Testis (tissue), 3 donors: ENCODE measurements around the gene TWIST1. TPM values are rescaled to one million over a fixed set of nuclear protein-coding genes. Genes with fewer than 3 reads are reported as not detected.

Experiments used
- DNase-seq: peaks from one replicate; pipeline ENCODE4 v3.0.0-alpha.2; 2019
- H3K27ac ChIP-seq, 2 donors: fragments of 200-600 bp; sonication (generic); one replicate each; pipeline ENCODE4 v1.5.1; 2019
- H3K27me3 ChIP-seq: fragments of 200-600 bp; sonication (generic); one replicate; pipeline ENCODE4 v1.5.1; 2019
- H3K36me3 ChIP-seq: fragments of 200-600 bp; sonication (generic); one replicate; pipeline ENCODE4 v1.5.1; 2017; ENCODE audit warnings: low read depth; ENCODE audit errors: missing control alignments
- H3K4me1 ChIP-seq: fragments of 200-600 bp; sonication (generic); one replicate; pipeline ENCODE4 v1.5.1; 2019
- H3K4me3 ChIP-seq, 2 donors: fragments of 200-600 bp; sonication (generic); one replicate each; pipeline ENCODE4 v1.5.1; 2017 to 2019
- H3K9me3 ChIP-seq: fragments of 200-600 bp; sonication (generic); one replicate; pipeline ENCODE4 v1.5.1; 2017
- CTCF ChIP-seq, 3 experiments: fragments of 450-650 bp in 2 of 3; fragments of 200-600 bp in 1 of 3; sonication (generic) in 1 of 3; IDR thresholded peaks; one replicate each; pipeline ENCODE4 v1.5.1; 2016 to 2019; ENCODE audit warnings: antibody characterized with exemption in 3 of 3, mild to moderate bottlenecking in 2 of 3, moderate library complexity in 1 of 3
- POLR2A ChIP-seq: fragments of 450-650 bp; IDR thresholded peaks from one replicate; pipeline ENCODE4 v1.6.1; 2017; ENCODE audit warnings: antibody characterized with exemption, mild to moderate bottlenecking, moderate library complexity
- WGBS, 2 donors: methylation state at CpG; one replicate each; pipeline ENCODE4 v1.1.5; 2018; 5-methylcytosine and 5-hydroxymethylcytosine counted together
- intact Hi-C: fragments of 100-400 bp; cut with DNase I; formaldehyde crosslinking; loops from one replicate; pipeline ENCODE4 v1.15.1; 2023; ENCODE audit warnings: low total_unique reads
- polyA plus RNA-seq: library from polyadenylated mRNA; stranded (reverse); fragments of 350-450 nt; fragmentation: Illumina TruSeq; extraction: RNeasy Lipid Tissue Mini Kit (QIAGEN cat#74804); gene quantifications from one replicate; pipeline ENCODE4 v1.2.3, GENCODE V29; 2014; ENCODE audit warnings: low read depth, low replicate concordance; ENCODE audit not compliant: insufficient read depth
- total RNA-seq, 2 donors: library from RNA; depleted of rRNA; stranded (reverse); fragments of >200 nt; gene quantifications; one replicate each; pipeline ENCODE4 v1.2.3, GENCODE V29; 2016

TWIST1 gene
- total and polyA plus RNA-seq, 3 donors from 2014 or later: 5.2 to 22.5 (median 11.7) TPM

GRCh38 chr7:19079066-19079465 is 38.4 kb downstream of the TWIST1 start:
- Histone ChIP-seq H3K9me3 (no peaks in the 10 kb centered on the region), H3K27me3 (no peaks in the 10 kb centered on the region), H3K27ac (no peak overlapping the region), H3K4me1 (no peaks in the 10 kb centered on the region), H3K36me3 (no peaks in the 10 kb centered on the region), H3K4me3 (no peak overlapping the region)
- 85 to 88% methylated on average over 4 of the region's 4 CpGs for WGBS, 2 donors
- intact Hi-C loops: no loop called here
- TF ChIP-seq POLR2A (no peak), CTCF (IDR thresholded peaks at IDR 0.05) (no peak)
- DNase-seq: no peak

DNA sequence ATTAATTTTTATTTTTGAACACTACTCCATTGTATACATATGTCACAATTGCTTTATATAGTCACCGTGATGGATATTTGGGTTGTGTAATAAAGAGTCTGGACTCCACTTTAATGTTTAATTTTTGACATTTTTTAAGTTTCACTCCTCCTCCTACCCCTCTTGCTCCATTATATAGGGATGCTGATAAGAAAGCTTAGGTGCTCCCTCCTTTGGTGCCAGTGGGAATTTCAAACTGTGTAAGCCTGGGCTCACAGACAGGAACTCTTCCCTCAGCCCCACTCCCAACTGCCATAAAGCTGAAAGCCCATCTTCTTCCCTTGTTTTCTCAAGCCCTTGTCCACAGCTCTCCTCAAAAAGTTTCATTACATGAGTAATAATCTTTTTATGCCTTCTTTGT is 47.6 kb downstream of the TWIST1 start:
- H3K27me3 ChIP-seq: no peaks in the 10 kb centered on the region
- no peaks in the 10 kb centered on the region for H3K4me1 ChIP-seq
- TF ChIP-seq CTCF (IDR thresholded peaks at IDR 0.05) (no peak), POLR2A (no peak)
- H3K27ac ChIP-seq: no peak overlapping the region
- no peak overlapping the region for H3K4me3 ChIP-seq
- DNase-seq: no peak
- intact Hi-C loops: no loop called here
- H3K9me3 ChIP-seq: no peaks in the 10 kb centered on the region
- no peaks in the 10 kb centered on the region for H3K36me3 ChIP-seq
- 65 to 75% methylated on average over 1 of the region's 1 CpG for WGBS, 2 donors

DNA sequence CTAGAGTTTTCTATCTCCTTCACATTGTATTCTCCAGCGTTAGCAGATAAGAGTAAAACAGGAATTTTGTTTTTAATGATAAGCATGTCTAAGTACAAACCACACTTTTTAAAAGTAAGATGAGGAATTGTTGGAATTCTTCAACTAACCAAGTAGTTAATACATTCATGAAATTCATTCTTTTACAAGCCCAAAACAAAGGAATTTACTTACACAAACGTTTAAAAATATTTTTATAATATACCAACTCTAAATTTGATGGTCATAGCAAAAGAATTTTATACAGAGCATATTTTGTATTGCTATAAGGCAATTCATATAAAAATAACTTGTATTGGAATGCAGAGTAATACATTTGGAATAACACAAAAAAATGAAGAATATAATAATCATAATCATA is 51.3 kb downstream of the TWIST1 start:
- no peak overlapping the region for H3K4me3 ChIP-seq
- TF ChIP-seq CTCF (IDR thresholded peaks at IDR 0.05) (no peak), POLR2A (no peak)
- no peaks in the 10 kb centered on the region for H3K9me3 ChIP-seq
- H3K27ac ChIP-seq: no peak overlapping the region
- H3K27me3 ChIP-seq: no peaks in the 10 kb centered on the region
- H3K36me3 ChIP-seq: no peaks in the 10 kb centered on the region
- H3K4me1 ChIP-seq: no peaks in the 10 kb centered on the region
- intact Hi-C loops: no loop called here
- DNase-seq: no peak
- WGBS, 2 donors: 35 to 44% methylated on average over 2 of the region's 2 CpGs

Other genes starting within 250 kb of the TWIST1 start
- gene FERD3L, start 27.8 kb upstream of the TWIST1 start, total RNA-seq: not detected
- not detected for gene FERD3L, start 27.8 kb upstream of the TWIST1 start, polyA plus RNA-seq